HepG2 (cell line): ENCODE results near the gene LLGL1. TPM values are rescaled to one million over a fixed set of nuclear protein-coding genes. Genes with fewer than 3 reads are reported as not detected.
A peak's percentile ranks its signal among the peaks of the same experiment; 100 is the strongest.

Experiments used
- ATAC-seq: fragments of 200-7000 bp; cut with Tn5 transposase; 3 replicates; pipeline ENCODE4 v1.9.1; 2020; ENCODE audit warnings: mild to moderate bottlenecking, moderate library complexity
- BruUV-seq: library from RNA; stranded (reverse); fragments of 400-500 nt; replicated peaks from 2 replicates; lab custom pipeline; 2021; lab: Mats Ljungman, UMichigan
- CTCF ChIA-PET: fragments of 300-600 bp; formaldehyde crosslinking; extraction: SDS; loops from one replicate; lab custom pipeline; 2021; ENCODE audit warnings: low total read pairs, inconsistent platforms, low intra/inter-chr PET ratio; lab: Yijun Ruan, JAX
- POLR2A ChIA-PET: fragments of 350-600 bp; sonication (Branson Sonifier 250); formaldehyde crosslinking; loops from one replicate; lab custom pipeline; 2020; ENCODE audit warnings: antibody characterized with exemption, inconsistent platforms; lab: Yijun Ruan, JAX
- DNase-seq: peaks from one replicate; pipeline ENCODE4 v3.0.0-alpha.2; 2015; ENCODE audit warnings: low spot score
- FAIRE-seq: peaks from 3 replicates; lab custom pipeline; 2011; peaks lifted over from hg19 to GRCh38; lab: Jason Lieb, UNC
- H2AFZ ChIP-seq: one replicate; pipeline ENCODE4 v1.6.1; 2011; ENCODE audit warnings: low read length, inconsistent platforms
- H3K27ac ChIP-seq: fragments of 300-600 bp; 3 replicates; pipeline ENCODE4 v1.8.0; 2011; ENCODE audit warnings: mixed run types, mild to moderate bottlenecking, mixed read lengths, low read length, inconsistent platforms; ENCODE audit not compliant: insufficient read depth; ENCODE audit errors: extremely low read length
- H3K27me3 ChIP-seq, 2 experiments: fragments of 200-600 bp in 1 of 2; 2 replicates in 1 of 2; 3 replicates in 1 of 2; pipeline versions ENCODE4 v1.6.0 to v1.8.0; 2011; ENCODE audit warnings: low read length in 2 of 2, mild to moderate bottlenecking in 2 of 2, moderate library complexity in 2 of 2, inconsistent platforms in 1 of 2; ENCODE audit not compliant: insufficient read depth in 2 of 2, control insufficient read depth in 1 of 2
- H3K36me3 ChIP-seq, 2 experiments: fragments of 200-600 bp in 1 of 2; replicated peaks in 1 of 2; 2 replicates in 1 of 2; 3 replicates in 1 of 2; pipeline versions ENCODE4 v1.5.1 to v1.8.0; 2011; ENCODE audit warnings: low read length in 2 of 2, inconsistent platforms in 1 of 2; ENCODE audit not compliant: insufficient read depth in 2 of 2, control insufficient read depth in 1 of 2
- H3K4me1 ChIP-seq: 2 replicates; pipeline ENCODE4 v1.5.1; 2012; ENCODE audit warnings: low read length, inconsistent platforms; ENCODE audit not compliant: insufficient read depth
- H3K4me2 ChIP-seq: 2 replicates; pipeline ENCODE4 v1.6.0; 2011; ENCODE audit warnings: low read depth, low read length, inconsistent platforms
- H3K4me3 ChIP-seq, 3 experiments: fragments of 200-600 bp in 1 of 3; sonication (generic), shearing (Covaris generic) in 1 of 3; replicated peaks in 1 of 3; 2 replicates each; pipeline ENCODE4 v1.5.1; 2011 to 2016; ENCODE audit warnings: low read length in 3 of 3, inconsistent platforms in 2 of 3, low read depth in 2 of 3, mild to moderate bottlenecking in 2 of 3, control low read depth in 1 of 3, mixed read lengths in 1 of 3; ENCODE audit not compliant: insufficient read depth in 1 of 3
- H3K79me2 ChIP-seq: one replicate; pipeline ENCODE4 v1.6.1; 2011; ENCODE audit warnings: low read length, inconsistent platforms; ENCODE audit not compliant: insufficient read depth
- H3K9ac ChIP-seq: 2 replicates; pipeline ENCODE4 v1.6.0; 2011; ENCODE audit warnings: mild to moderate bottlenecking, low read depth, low read length, inconsistent platforms; ENCODE audit not compliant: insufficient read depth
- H3K9me3 ChIP-seq: 2 replicates; pipeline ENCODE4 v1.5.1; 2012; ENCODE audit warnings: mild to moderate bottlenecking, low read length
- H4K20me1 ChIP-seq: 2 replicates; pipeline ENCODE4 v1.6.0; 2011; ENCODE audit warnings: inconsistent platforms, mild to moderate bottlenecking, low read length, moderate library complexity; ENCODE audit not compliant: insufficient read depth
- BHLHE40 ChIP-seq: IDR thresholded peaks from 2 replicates; pipeline ENCODE4 v1.6.1; 2011; ENCODE audit warnings: low read length, improper control_type of control experiment
- BORCS8-MEF2B ChIP-seq: sonication (generic); formaldehyde crosslinking; IDR thresholded peaks from 2 replicates; pipeline ENCODE4 v1.8.0; 2022; ENCODE audit warnings: mild to moderate bottlenecking, missing genetic modification reagents
- BRCA1 ChIP-seq: sonication (generic); formaldehyde crosslinking; IDR thresholded peaks from 2 replicates; pipeline ENCODE4 v1.4.0; 2020; ENCODE audit warnings: missing genetic modification reagents
- ERF ChIP-seq: IDR thresholded peaks from 2 replicates; pipeline ENCODE4 v1.6.1; 2018; ENCODE audit warnings: missing biosample characterization, missing genetic modification reagents
- KDM5B ChIP-seq: sonication (generic); formaldehyde crosslinking; IDR thresholded peaks from 2 replicates; pipeline ENCODE4 v1.4.0; 2020; ENCODE audit warnings: missing genetic modification reagents, mild to moderate bottlenecking, borderline replicate concordance
- SALL1 ChIP-seq: sonication (generic); formaldehyde crosslinking; IDR thresholded peaks from 2 replicates; pipeline ENCODE4 v1.8.0; 2022; ENCODE audit warnings: mild to moderate bottlenecking, missing genetic modification reagents
- ZBTB3 ChIP-seq: sonication (generic); formaldehyde crosslinking; IDR thresholded peaks from 2 replicates; pipeline ENCODE4 v1.4.0; 2020; ENCODE audit warnings: low read depth, mild to moderate bottlenecking, moderate library complexity, missing genetic modification reagents, borderline replicate concordance
- ZNF530 ChIP-seq: sonication (generic); formaldehyde crosslinking; IDR thresholded peaks from 2 replicates; pipeline ENCODE4 v1.5.0; 2020; ENCODE audit warnings: low read depth, mild to moderate bottlenecking, missing genetic modification reagents
- ZNF614 ChIP-seq: IDR thresholded peaks from 2 replicates; pipeline ENCODE4 v1.6.1; 2018; ENCODE audit warnings: missing biosample characterization, missing genetic modification reagents, inconsistent platforms, borderline replicate concordance
- WGBS: methylation state at CpG from one replicate; pipeline ENCODE4 v1.1.6; 2017; ENCODE audit warnings: low lambda C conversion rate; 5-methylcytosine and 5-hydroxymethylcytosine counted together
- in situ Hi-C: cut with HindIII; loops from 2 replicates; pipeline ENCODE4 v1.10.0; 2017; ENCODE audit warnings: low pct_unique_long_range_greater_than_20kb; ENCODE audit not compliant: extremely low pct_ligation_motif_present
- intact Hi-C: fragments of 100-400 bp; cut with micrococcal nuclease; formaldehyde crosslinking; loops from one replicate; pipeline ENCODE4 v1.10.0; 2022; ENCODE audit not compliant: unreplicated experiment
- polyA plus RNA-seq, 8 experiments: library from polyadenylated mRNA; depleted of rRNA in 3 of 8; stranded (reverse) in 7 of 8; unstranded in 1 of 8; fragments of >200 nt; fragmentation: Illumina TruSeq in 4 of 8; extraction: Trizol in 4 of 8; gene quantifications; 2 replicates each; pipeline versions ENCODE4 v1.2.1 to v1.2.3, GENCODE V29; 2011 to 2016; ENCODE audit warnings: low read depth in 4 of 8, missing spikeins in 1 of 8, mixed read lengths in 1 of 8; ENCODE audit not compliant: insufficient read depth in 1 of 8
- total RNA-seq, 5 experiments: library from RNA; depleted of rRNA; stranded (reverse); fragments of >200 nt; fragmentation: Illumina TruSeq; extraction: Trizol; gene quantifications; 2 replicates each; pipeline ENCODE4 v1.2.3, GENCODE V29; 2016; ENCODE audit warnings: low read depth in 1 of 5
- TF ChIP-seq, protein P1 (sequence below): sonication (generic); formaldehyde crosslinking; IDR thresholded peaks from 2 replicates; pipeline ENCODE4 v1.5.0; 2020; ENCODE audit warnings: missing genetic modification reagents
- TF ChIP-seq, protein P2 (sequence below): sonication (generic); formaldehyde crosslinking; IDR thresholded peaks from 2 replicates; pipeline ENCODE4 v1.4.0; 2020; ENCODE audit warnings: low read depth, missing genetic modification reagents

Gene LLGL1
- total and polyA plus RNA-seq, 2 of the 13 experiments (the other 11 are each of a cell fraction or from before 2014, with no cell fraction given), result 15.0 to 15.3 TPM

DNA sequence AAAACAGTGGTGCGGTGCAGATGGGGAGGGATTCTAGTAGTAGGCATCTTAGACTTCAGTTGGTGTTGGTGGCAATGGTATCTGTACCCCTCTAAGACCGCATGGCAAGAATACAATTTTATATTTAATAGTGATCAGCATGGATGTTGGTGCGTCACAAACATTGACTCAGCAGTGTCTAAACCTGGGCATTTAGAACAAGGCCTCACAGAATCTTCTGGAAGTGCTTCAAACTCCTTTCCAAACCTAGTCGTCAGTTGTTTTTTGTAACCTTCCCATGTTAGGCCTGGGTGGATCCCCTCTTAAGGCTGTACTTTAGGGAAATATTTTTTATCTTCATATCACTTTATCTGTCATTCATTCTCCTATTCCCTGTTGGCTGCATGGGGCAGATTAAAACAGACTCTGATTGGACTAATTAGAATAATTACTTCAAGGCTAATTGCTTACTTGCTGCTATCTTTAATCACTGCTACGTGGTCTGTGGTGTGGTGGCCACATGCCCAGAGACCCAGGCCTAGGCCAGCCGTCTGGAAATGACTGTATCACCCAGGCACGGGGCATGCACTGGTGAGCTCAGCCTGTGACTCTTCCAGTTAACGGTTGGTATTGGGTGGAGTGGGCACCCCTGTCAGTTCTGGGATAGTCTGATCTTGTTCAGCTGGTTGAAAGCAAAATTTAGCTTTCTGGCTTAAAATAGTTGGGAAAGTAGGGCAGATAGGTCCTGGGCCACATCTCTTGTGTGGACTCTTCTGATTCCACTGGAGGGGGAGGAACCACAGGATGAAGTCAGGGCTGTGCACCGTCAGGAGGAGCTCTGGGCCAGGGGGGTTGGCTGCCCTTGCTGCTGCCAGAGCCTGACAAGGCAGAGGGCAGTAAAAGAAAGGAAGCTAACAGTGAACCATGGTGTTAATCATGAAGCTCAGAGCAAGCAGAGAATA is 37.3 kb upstream of the LLGL1 start:
- H3K79me2 ChIP-seq, result peaks cover 84% of the 10 kb centered on the region
- H3K4me3 ChIP-seq, result peak overlapping the region; percentile 80 to 96 (median 81)
- DNase-seq, result no peak
- peak overlapping the region; percentile 26 for H3K27ac ChIP-seq
- in situ Hi-C loops (no loop called here), intact Hi-C loops (no loop called here)
- H3K9me3 ChIP-seq, result no peaks in the 10 kb centered on the region
- WGBS, result 76% methylated on average over 7 of the region's 9 CpGs
- H3K27me3 ChIP-seq, result no peaks in the 10 kb centered on the region
- peak overlapping the region; percentile 87; the same call in 1 of the 2 replicates for H3K9ac ChIP-seq
- ATAC-seq, result no peak
- CTCF ChIA-PET, result no interaction called here
- peaks cover 75% of the 10 kb centered on the region for H4K20me1 ChIP-seq
- no TSS peak for BruUV-seq
- H3K36me3 ChIP-seq, result peaks cover 6 to 36% of the 10 kb centered on the region in 2 experiments
- H2AFZ ChIP-seq, result no peak overlapping the region
- POLR2A ChIA-PET, result no interaction called here
- H3K4me2 ChIP-seq, result peak overlapping the region; percentile 99
- no peak for FAIRE-seq
- H3K4me1 ChIP-seq, result peaks cover 70% of the 10 kb centered on the region
- no peak for TF ChIP-seq BHLHE40
- no peak for TF ChIP-seq ZNF614 (CRISPR knock-in tag)
- 0 out of 2 replicates have a peak, but pooled peaks have one; percentile 43 for TF ChIP-seq BORCS8-MEF2B (CRISPR knock-in tag)

DNA sequence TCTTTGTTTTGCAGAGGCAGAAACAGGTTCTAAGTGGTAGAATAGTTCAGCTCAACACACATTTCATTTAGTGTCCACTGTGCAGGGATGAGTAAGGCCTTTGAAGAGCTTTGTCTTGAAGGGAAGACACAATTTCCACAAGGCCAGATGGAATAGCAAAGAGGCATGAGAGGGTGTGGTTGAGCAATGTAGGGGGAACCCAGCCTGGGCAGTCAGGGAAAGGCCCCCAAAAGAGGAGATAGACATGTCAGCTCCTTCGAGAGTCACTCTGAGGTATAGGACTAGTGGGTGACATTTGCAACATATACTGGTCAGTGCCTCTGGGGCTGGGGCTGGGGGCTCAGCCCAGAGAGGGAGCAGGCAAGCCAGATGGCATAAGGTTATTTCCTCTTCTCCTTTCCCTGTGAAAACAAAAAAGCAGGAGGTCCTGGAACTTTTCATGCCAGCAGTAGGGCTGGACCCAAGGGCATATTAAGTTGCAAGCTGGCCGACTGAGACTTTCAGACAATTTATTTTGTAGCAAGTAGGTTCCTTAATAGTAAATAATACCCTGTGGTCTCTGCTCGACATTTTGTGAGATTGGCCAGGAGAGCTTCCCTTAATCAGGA is 34.7 kb upstream of the LLGL1 start:
- peaks cover 69% of the 10 kb centered on the region for H3K4me1 ChIP-seq
- no peaks in the 10 kb centered on the region for H3K27me3 ChIP-seq
- ChIA-PET POLR2A (interaction anchor here (0.7 to 2.1 kb wide), 8 partner anchors 7 to 124 kb away, joined by 3 to 13 read pairs (median 4); partner anchors contain the start of genes ALKBH5, FLII and TOP3A), CTCF (no interaction called here)
- H3K9ac ChIP-seq, result peak overlapping the region; percentile 18
- BruUV-seq, result no TSS peak
- no peak for DNase-seq
- H3K36me3 ChIP-seq, result peaks cover 17 to 53% of the 10 kb centered on the region in 2 experiments
- peaks cover 67% of the 10 kb centered on the region for H4K20me1 ChIP-seq
- intact Hi-C loops, result no loop called here
- H3K27ac ChIP-seq, result peak overlapping the region; percentile 67
- ATAC-seq, result peak; percentile 60
- no peak overlapping the region for H2AFZ ChIP-seq
- in situ Hi-C loops, result no loop called here
- no peaks in the 10 kb centered on the region for H3K9me3 ChIP-seq
- WGBS, result 30% methylated on average over 3 of the region's 3 CpGs
- peak overlapping the region; percentile 3 to 49 (median 14); a peak in 4 of 6 replicates for H3K4me3 ChIP-seq
- FAIRE-seq, result peak; percentile 75
- H3K79me2 ChIP-seq, result peaks cover 90% of the 10 kb centered on the region
- H3K4me2 ChIP-seq, result peak overlapping the region; percentile 71
- TF ChIP-seq, protein P1, sequence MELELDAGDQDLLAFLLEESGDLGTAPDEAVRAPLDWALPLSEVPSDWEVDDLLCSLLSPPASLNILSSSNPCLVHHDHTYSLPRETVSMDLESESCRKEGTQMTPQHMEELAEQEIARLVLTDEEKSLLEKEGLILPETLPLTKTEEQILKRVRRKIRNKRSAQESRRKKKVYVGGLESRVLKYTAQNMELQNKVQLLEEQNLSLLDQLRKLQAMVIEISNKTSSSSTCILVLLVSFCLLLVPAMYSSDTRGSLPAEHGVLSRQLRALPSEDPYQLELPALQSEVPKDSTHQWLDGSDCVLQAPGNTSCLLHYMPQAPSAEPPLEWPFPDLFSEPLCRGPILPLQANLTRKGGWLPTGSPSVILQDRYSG (CRISPR knock-in tag), result no peak
- TF ChIP-seq, protein P2, sequence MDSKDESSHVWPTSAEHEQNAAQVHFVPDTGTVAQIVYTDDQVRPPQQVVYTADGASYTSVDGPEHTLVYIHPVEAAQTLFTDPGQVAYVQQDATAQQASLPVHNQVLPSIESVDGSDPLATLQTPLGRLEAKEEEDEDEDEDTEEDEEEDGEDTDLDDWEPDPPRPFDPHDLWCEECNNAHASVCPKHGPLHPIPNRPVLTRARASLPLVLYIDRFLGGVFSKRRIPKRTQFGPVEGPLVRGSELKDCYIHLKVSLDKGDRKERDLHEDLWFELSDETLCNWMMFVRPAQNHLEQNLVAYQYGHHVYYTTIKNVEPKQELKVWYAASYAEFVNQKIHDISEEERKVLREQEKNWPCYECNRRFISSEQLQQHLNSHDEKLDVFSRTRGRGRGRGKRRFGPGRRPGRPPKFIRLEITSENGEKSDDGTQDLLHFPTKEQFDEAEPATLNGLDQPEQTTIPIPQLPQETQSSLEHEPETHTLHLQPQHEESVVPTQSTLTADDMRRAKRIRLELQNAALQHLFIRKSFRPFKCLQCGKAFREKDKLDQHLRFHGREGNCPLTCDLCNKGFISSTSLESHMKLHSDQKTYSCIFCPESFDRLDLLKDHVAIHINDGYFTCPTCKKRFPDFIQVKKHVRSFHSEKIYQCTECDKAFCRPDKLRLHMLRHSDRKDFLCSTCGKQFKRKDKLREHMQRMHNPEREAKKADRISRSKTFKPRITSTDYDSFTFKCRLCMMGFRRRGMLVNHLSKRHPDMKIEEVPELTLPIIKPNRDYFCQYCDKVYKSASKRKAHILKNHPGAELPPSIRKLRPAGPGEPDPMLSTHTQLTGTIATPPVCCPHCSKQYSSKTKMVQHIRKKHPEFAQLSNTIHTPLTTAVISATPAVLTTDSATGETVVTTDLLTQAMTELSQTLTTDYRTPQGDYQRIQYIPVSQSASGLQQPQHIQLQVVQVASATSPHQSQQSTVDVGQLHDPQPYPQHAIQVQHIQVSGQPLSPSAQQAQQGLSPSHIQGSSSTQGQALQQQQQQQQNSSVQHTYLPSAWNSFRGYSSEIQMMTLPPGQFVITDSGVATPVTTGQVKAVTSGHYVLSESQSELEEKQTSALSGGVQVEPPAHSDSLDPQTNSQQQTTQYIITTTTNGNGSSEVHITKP (CRISPR knock-in tag), result no peak
- TF ChIP-seq KDM5B (CRISPR knock-in tag), result no peak
- peak; percentile 58; the same call in 1 of the 2 replicates for TF ChIP-seq ERF
- 0 out of 2 replicates have a peak, but pooled peaks have one; percentile 26 for TF ChIP-seq BRCA1 (CRISPR knock-in tag)
- no peak for TF ChIP-seq ZNF530
- TF ChIP-seq ZBTB3 (CRISPR knock-in tag), result no peak
- TF ChIP-seq SALL1 (CRISPR knock-in tag), result 0 out of 2 replicates have a peak, but pooled peaks have one; percentile 1
